Myocyte (in vitro differentiated cells): Measurements from ENCODE around the gene HDAC7. TPM values are rescaled to one million over a fixed set of nuclear protein-coding genes. Genes with fewer than 3 reads are reported as not detected.

Experiments used
- DNase-seq: peaks from one replicate; pipeline ENCODE4 v3.0.0-alpha.2; 2012; ENCODE audit warnings: low read depth
- total RNA-seq: library from RNA; depleted of rRNA; stranded (reverse); fragments of >200 nt; gene quantifications from 2 replicates; pipeline ENCODE4 v1.2.3, GENCODE V29; 2014

Gene HDAC7
- total RNA-seq, 1 donor from 2014 or later: 13.8 TPM

DNA sequence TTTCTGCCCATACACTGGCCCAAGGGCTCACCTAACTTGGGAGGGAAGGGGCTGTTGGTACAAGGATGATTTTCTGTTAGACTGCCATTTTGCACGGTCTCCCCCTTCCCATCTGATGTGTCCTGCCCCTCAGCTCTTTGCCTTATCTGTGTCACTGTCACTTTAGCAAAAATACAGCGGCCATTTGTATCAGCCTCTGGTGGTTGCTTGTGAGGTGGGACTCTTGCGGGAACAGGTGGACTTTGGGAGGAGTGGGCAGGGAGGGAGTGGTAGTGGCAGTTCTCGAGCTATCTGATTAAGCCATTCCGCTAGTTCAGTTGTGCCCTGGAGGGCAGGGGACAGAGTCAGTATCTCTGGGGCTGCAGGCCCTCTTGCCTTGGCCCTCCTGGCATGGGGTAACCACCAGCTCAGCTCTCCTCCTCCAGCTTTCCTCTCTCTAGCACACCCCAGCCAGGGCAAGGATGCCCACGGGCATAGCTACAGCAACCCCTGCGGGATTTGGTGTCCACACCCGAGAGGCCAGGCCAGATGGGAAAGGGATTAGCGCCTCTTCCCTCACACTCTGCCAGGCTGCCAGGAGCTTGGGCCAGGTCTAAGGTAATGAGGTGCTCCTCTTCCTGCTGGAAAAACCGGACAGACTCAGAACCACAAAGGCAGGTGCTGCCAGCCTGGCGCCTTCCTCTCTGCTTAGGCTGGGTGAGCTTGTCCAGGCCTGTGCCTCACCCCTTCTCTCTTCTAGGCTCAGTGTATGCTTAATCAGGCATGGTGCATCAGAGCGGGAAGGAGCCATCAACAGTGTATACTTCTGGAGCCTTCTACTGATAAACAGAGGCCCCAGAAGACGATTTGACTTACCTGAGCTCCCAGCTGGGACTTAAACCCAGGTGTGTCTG is 38.0 kb downstream of the HDAC7 start:
- peak; percentile 43 for DNase-seq

GRCh38 chr12:47779943-47780504 is 39.7 kb downstream of the HDAC7 start:
- no peak for DNase-seq

- peak; percentile 87 for DNase-seq
Measured at GRCh38 chr12:47779301-47779942, 40.3 kb downstream of the HDAC7 start.

DNA sequence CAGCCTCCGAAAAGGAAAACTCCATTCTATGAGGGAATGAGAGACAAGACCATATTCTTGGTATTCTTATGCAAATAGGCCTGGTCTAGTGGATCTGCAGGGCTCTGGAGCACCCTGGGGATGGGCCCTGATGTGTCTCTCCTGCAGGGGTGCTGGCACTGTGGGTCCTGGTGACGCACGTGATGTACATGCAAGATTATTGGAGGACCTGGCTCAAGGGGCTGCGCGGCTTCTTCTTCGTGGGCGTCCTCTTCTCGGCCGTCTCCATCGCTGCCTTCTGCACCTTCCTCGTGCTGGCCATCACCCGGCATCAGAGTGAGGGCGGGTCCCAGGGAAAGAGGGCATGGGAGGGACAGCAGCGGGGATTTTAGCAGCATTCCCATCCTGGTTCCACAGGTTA is 40.8 kb downstream of the HDAC7 start:
- DNase-seq: no peak

DNA sequence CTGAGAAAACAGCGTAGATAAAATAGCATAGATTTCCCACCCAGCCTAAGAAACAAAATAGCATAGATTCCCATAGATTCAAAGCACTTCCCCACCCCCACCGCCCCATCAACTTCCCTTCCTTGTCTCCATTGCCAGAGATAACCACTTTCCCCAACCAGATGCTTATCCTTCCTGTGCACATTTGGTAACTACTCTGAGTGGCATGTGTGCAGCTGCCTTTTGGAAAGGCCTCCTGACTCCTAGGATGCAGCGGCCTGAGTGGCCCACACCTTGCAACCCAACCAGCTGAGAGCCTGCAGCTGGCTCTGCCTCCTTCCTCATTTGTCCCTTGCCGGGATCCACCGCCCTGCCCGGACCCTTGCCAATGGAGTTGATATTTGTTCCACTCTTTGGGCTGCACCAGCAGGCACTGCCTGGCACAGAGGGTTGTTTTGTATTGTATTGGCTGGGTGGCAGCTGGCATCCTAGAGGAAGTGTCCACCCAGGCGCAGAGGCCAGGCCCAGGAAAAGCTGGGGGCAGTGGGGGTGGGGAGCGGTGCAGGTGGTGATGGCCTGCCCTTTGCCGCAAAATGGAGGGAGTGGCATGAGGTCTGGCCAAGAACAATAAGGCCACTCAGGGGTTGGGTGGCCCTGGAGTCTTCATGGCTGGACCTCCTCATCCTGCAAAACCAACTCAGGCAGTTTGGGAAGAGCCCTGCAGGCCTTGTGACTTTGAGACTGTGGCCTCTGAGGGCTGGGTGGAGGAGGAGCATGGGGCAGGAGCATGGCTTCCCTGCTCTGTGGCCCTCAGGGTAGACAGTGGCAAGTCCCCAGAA is 41.8 kb downstream of the HDAC7 start:
- DNase-seq: peak; percentile 53

GRCh38 chr12:47777151-47777550 is 42.6 kb downstream of the HDAC7 start:
- no peak for DNase-seq

DNA sequence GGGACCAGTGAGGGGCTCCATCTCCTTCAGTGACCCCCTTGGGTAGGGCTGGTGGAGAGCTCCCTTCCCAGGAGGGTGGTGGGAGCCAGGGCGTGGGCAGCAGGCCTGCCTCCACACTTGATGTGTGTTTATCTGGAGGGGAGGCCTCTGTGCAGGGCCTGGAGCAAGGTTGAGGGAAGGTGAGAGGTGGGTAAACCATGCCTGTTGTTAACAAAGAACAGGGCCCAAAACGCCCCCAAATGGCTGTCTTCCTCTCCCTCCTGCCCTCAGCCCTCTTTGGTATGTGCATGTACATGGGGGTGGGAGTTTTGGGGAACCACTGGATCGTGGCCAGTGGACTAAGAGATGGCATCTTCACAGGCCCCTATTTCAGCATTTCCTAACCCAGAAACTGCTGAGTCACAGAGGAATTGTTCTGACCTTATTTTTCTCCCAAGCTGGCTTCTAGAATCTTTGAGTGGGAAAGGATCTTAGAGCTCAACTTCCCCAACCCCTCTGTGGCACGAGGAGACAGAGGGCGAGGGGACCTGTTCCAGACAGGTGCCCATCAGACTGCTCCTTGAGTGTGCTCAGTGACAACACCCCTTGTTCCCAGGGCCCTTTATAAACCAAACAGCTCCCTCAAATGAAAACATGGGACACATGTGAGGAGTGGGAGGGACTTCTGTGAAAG is 43.1 kb downstream of the HDAC7 start:
- no peak for DNase-seq

DNA sequence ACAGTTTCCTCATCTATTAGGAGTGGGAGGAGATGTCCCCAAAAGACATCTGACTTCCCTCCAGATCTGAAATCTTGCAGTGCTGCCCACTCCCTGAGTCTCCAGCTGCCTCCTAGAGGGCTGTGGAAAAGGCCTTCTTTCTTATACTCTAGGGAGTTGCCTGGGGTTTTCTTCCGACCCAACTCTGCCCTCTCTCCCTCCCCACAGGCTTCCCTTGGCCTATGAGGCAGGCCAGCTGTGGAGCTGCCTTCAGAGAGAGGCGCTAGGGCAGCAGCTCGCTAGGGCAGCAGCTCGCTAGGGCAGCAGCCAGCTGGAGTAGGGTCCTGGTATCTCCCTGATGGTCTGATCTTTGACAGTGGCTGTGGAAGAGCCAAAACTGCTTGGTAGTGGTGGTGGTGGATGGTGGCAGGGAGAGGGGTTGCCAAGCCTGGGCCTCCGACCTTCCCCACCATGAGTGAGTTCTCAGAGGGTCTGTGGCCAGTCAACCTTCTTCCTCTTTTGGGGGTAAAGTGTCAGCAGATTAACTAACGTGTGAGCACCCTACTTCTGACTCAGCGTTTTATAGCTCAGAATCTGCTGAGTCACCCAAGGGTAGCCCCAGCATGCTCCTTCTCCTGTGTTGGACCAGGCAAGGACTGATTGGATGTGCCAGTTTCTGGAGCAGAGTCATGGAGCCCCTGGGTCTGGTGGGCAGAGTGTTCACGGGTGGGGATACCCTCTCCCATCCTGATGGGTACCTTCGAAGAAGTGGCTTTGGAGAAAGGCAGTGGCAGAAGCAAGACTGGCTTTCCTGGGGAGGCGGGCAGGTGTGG is 44.4 kb downstream of the HDAC7 start:
- peak; percentile 51 for DNase-seq

DNA sequence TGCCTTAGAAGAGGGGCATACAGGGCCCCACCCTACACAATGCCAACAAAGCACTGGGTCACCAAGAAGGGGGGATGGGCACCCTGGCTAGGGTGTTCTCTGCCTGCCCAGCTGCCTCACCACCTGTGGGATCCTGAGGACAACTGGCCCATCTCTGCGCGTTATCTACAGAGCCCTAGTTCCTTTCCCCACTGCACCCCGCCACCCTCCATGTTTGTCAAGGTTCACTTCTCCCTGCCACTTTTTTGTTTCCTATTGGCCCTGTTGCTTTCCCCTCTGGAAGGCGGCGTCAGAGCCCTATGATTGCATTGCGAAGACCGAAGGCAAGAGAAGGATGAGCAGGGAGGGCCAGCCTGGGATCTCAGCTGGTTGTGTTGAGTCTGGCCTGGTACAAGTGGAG is 45.0 kb downstream of the HDAC7 start:
- DNase-seq: no peak

GRCh38 chr12:47773858-47774580 is 45.7 kb downstream of the HDAC7 start:
- DNase-seq: no peak

DNA sequence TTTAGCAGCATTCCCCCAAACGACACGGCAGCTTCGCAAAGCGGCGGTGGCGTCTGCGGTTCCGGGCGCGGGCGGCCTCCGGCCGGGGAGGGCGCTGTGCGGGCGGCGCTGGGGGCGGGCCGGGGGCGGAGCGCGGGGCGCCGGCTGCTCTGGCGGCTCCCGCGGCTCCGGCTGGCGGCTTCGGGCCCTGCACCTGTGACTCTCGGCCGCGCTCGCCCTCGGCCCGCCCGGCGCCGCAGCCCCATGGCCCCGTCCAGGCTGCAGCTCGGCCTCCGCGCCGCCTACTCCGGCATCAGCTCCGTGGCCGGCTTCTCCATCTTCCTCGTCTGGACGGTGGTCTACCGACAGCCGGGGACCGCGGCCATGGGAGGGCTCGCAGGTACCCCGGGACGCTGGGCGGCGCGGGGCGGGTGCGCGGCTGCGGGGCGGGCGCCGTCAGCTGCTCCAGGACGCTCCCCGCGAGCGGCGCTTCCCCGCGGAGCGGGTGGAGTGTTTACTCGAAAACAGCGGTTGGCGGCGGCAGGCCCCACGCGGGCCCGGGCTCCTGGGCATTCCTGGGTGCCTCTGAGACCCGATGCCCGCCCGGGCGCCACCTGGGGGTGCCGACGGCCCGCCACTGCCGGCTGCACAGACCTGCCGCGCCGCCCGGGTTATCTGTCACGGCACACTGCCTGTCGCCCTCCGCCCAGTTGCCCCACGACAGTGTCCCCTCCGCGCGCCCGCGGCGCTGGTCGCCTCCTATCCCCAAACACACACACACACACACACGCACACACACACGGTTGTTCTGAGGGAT is 46.4 kb downstream of the HDAC7 start, which contains the start of gene SLC48A1:
Gene SLC48A1, plus strand, starts transcription at position 177 of the 796 bp plus-strand sequence. Its CDS starts 67 bp downstream, at position 244.
- peak; percentile 66 for DNase-seq

GRCh38 chr12:47772738-47773061 is 47.0 kb downstream of the HDAC7 start:
- no peak for DNase-seq

- no peak for DNase-seq
Measured at GRCh38 chr12:47772094-47772660, 47.5 kb downstream of the HDAC7 start.

- no peak for DNase-seq
Measured at GRCh38 chr12:47771304-47771703, 48.4 kb downstream of the HDAC7 start.

- no peak for DNase-seq
Measured at GRCh38 chr12:47770086-47770726, 49.5 kb downstream of the HDAC7 start.

GRCh38 chr12:47769234-47770085 is 50.2 kb downstream of the HDAC7 start:
- DNase-seq: no peak
